ENCODE measurements around the gene TTC8. TPM values are rescaled to one million over a fixed set of nuclear protein-coding genes. Genes with fewer than 3 reads are reported as not detected.

Gene TTC8
- total RNA-seq, 4 donors from 2014 or later, result 10.5 to 18.2 (median 12.1) TPM

GRCh38 chr14:88870777-88871176 lies 46.3 kb downstream of the TTC8 start:
- DNase-seq (ENCODE audit: low spot score in 2 of 2), result no peak
- WGBS, result 92% methylated on average over 7 of the region's 7 CpGs
- Histone ChIP-seq H3K27me3 (no peaks in the 10 kb centered on the region), H3K4me3 (no peak overlapping the region), H3K36me3 (peaks cover 44% of the 10 kb centered on the region), H3K9me3 (no peaks in the 10 kb centered on the region), H3K27ac (no peak overlapping the region), H3K4me1 (no peaks in the 10 kb centered on the region)
- no peak for TF ChIP-seq EP300 (IDR thresholded peaks at IDR 0.05)
- TF ChIP-seq CTCF (IDR thresholded peaks at IDR 0.05), result no peak
- no peak for TF ChIP-seq POLR2AphosphoS5 (IDR thresholded peaks at IDR 0.05)
- no peak for TF ChIP-seq POLR2A (IDR thresholded peaks at IDR 0.05)

DNA sequence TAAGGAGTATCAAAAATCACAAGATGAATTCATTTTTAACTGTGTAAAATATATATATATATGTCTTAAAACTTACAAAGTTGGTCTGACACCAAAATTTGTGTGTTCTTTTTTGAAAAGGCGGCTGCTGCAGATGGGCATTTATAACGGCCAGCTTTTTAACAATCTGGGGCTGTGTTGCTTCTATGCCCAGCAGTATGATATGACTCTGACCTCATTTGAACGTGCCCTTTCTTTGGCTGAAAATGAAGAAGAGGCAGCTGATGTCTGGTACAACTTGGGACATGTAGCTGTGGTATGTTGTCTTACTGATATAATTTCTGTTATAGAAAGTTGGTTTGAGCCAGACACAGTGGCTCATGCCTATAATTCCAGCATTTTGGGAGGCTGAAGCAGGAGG lies 47.0 kb downstream of the TTC8 start:
- H3K4me1 ChIP-seq, result no peaks in the 10 kb centered on the region
- peaks cover 49% of the 10 kb centered on the region for H3K36me3 ChIP-seq
- H3K27ac ChIP-seq, result no peak overlapping the region
- no peak for DNase-seq (ENCODE audit: low spot score in 2 of 2)
- no peaks in the 10 kb centered on the region for H3K27me3 ChIP-seq
- WGBS, result 91% methylated on average over 3 of the region's 3 CpGs
- H3K4me3 ChIP-seq, result no peak overlapping the region
- no peaks in the 10 kb centered on the region for H3K9me3 ChIP-seq
- TF ChIP-seq EP300 (IDR thresholded peaks at IDR 0.05) (no peak), POLR2A (IDR thresholded peaks at IDR 0.05) (no peak), CTCF (IDR thresholded peaks at IDR 0.05) (no peak), POLR2AphosphoS5 (IDR thresholded peaks at IDR 0.05) (no peak)

DNA sequence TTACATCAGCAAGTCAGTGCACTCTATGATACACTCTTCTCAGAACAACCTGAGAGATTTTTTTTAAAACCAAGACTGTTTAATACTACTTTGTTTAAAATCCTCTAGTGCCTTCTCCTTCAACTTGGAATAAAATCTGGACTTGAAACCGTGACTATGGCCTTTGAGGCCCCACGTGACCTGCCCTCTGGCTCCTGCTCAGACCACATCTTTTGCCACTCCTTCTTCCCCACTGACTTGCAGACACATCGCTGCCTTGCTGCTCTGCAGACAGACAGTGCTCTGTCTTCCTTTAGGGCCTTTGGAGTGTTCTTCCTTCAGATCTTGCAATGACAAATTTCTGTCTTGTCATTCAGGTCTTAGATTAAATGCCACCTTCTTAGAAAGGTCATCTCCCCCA lies 48.5 kb downstream of the TTC8 start:
- H3K27me3 ChIP-seq, result no peaks in the 10 kb centered on the region
- H3K9me3 ChIP-seq, result no peaks in the 10 kb centered on the region
- H3K36me3 ChIP-seq, result peaks cover 56% of the 10 kb centered on the region
- WGBS, result 76% methylated on average over 3 of the region's 3 CpGs
- DNase-seq (ENCODE audit: low spot score in 2 of 2), result no peak
- H3K4me1 ChIP-seq, result no peaks in the 10 kb centered on the region
- H3K4me3 ChIP-seq, result no peak overlapping the region
- no peak for TF ChIP-seq CTCF (IDR thresholded peaks at IDR 0.05)
- no peak for TF ChIP-seq EP300 (IDR thresholded peaks at IDR 0.05)
- no peak for TF ChIP-seq POLR2AphosphoS5 (IDR thresholded peaks at IDR 0.05)
- no peak for TF ChIP-seq POLR2A (IDR thresholded peaks at IDR 0.05)
- no peak overlapping the region for H3K27ac ChIP-seq

DNA sequence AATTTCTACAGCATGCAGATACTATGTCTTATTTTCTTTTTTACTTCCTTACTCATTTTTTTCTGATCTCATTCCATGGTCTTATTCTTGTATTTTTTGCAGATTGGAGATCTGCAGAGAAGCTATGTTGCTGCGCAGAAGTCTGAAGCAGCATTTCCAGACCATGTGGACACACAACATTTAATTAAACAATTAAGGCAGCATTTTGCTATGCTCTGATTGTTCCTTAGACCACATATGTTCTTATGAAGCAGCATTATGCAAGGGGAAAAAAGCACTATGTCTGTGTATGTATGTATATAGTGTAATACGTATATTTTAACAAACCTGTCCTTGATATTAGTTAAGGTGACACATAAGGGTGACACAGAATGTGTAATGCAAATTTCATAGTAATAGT lies 52.7 kb downstream of the TTC8 start:
- TF ChIP-seq EP300 (IDR thresholded peaks at IDR 0.05) (no peak), POLR2AphosphoS5 (IDR thresholded peaks at IDR 0.05) (no peak), POLR2A (IDR thresholded peaks at IDR 0.05) (no peak), CTCF (IDR thresholded peaks at IDR 0.05) (no peak)
- Histone ChIP-seq H3K4me1 (no peaks in the 10 kb centered on the region), H3K27ac (no peak overlapping the region), H3K36me3 (peaks cover 52% of the 10 kb centered on the region), H3K27me3 (no peaks in the 10 kb centered on the region), H3K9me3 (no peaks in the 10 kb centered on the region), H3K4me3 (no peak overlapping the region)
- WGBS, result 97% methylated on average over 2 of the region's 2 CpGs
- DNase-seq (ENCODE audit: low spot score in 2 of 2), result no peak

GRCh38 chr14:88879022-88879421 lies 54.6 kb downstream of the TTC8 start:
- Histone ChIP-seq H3K4me3 (no peak overlapping the region), H3K27me3 (no peaks in the 10 kb centered on the region), H3K9me3 (peaks cover 2% of the 10 kb centered on the region), H3K36me3 (peaks cover 36% of the 10 kb centered on the region), H3K4me1 (no peaks in the 10 kb centered on the region), H3K27ac (no peak overlapping the region)
- no peak for DNase-seq (ENCODE audit: low spot score in 2 of 2)
- TF ChIP-seq POLR2AphosphoS5 (IDR thresholded peaks at IDR 0.05) (no peak), POLR2A (IDR thresholded peaks at IDR 0.05) (no peak), CTCF (IDR thresholded peaks at IDR 0.05) (no peak), EP300 (IDR thresholded peaks at IDR 0.05) (no peak)
- WGBS, result 85% methylated on average over 4 of the region's 4 CpGs
